GM23248 (cell line): Measurements from ENCODE around the gene PAPOLG. TPM values are rescaled to one million over a fixed set of nuclear protein-coding genes. Genes with fewer than 3 reads are reported as not detected.

Experiments
- DNase-seq: peaks from one replicate; pipeline ENCODE4 v3.0.0-alpha.2; 2015
- H2AFZ ChIP-seq: fragments of 200-600 bp; sonication (generic); 2 replicates; pipeline ENCODE4 v1.6.1; 2016; ENCODE audit warnings: antibody characterized with exemption
- H3F3A ChIP-seq: fragments of 200-600 bp; sonication (generic); 2 replicates; pipeline ENCODE4 v1.6.1; 2016; ENCODE audit warnings: mild to moderate bottlenecking, antibody characterized with exemption, mixed run types; ENCODE audit not compliant: insufficient read depth
- H3K27ac ChIP-seq: fragments of 200-600 bp; sonication (generic); 2 replicates; pipeline ENCODE4 v1.5.1; 2016; ENCODE audit warnings: mild to moderate bottlenecking
- H3K27me3 ChIP-seq: fragments of 200-600 bp; sonication (generic); replicated peaks from 2 replicates; pipeline ENCODE4 v1.6.1; 2016; ENCODE audit warnings: mild to moderate bottlenecking; ENCODE audit not compliant: insufficient read depth
- H3K36me3 ChIP-seq: fragments of 200-600 bp; sonication (generic); 2 replicates; pipeline ENCODE4 v1.6.1; 2016; ENCODE audit warnings: low read depth, mild to moderate bottlenecking
- H3K4me1 ChIP-seq: fragments of 200-600 bp; sonication (generic); 2 replicates; pipeline ENCODE4 v1.6.1; 2016; ENCODE audit warnings: mild to moderate bottlenecking; ENCODE audit not compliant: insufficient read depth
- H3K4me2 ChIP-seq: fragments of 200-600 bp; sonication (generic); one replicate; pipeline ENCODE4 v1.6.1; 2016; ENCODE audit warnings: mild to moderate bottlenecking; ENCODE audit not compliant: unreplicated experiment
- H3K4me3 ChIP-seq: fragments of 200-600 bp; sonication (generic); 2 replicates; pipeline ENCODE4 v1.5.1; 2016; ENCODE audit warnings: mild to moderate bottlenecking
- H3K79me2 ChIP-seq: fragments of 200-600 bp; sonication (generic); 2 replicates; pipeline ENCODE4 v1.6.1; 2016; ENCODE audit warnings: mild to moderate bottlenecking; ENCODE audit not compliant: insufficient read depth
- H3K9ac ChIP-seq: fragments of 200-600 bp; sonication (generic); 2 replicates; pipeline ENCODE4 v1.6.1; 2016; ENCODE audit warnings: mild to moderate bottlenecking
- H3K9me2 ChIP-seq: fragments of 200-600 bp; sonication (generic); 2 replicates; pipeline ENCODE4 v1.6.1; 2016; ENCODE audit warnings: mixed run types, mild to moderate bottlenecking, moderate library complexity; ENCODE audit not compliant: insufficient read depth
- H3K9me3 ChIP-seq: fragments of 200-600 bp; sonication (generic); one replicate; pipeline ENCODE4 v1.6.1; 2017; ENCODE audit warnings: low read depth
- H4K20me1 ChIP-seq: fragments of 200-600 bp; sonication (generic); 2 replicates; pipeline ENCODE4 v1.6.0; 2016; ENCODE audit not compliant: insufficient read depth
- EZH2 ChIP-seq: fragments of 200-600 bp; sonication (generic); IDR thresholded peaks from 2 replicates; pipeline ENCODE4 v1.6.1; 2018; ENCODE audit warnings: antibody characterized with exemption, mild to moderate bottlenecking; ENCODE audit not compliant: insufficient read depth, poor library complexity, severe bottlenecking
- EZH2phosphoT487 ChIP-seq: fragments of 200-600 bp; sonication (generic); IDR thresholded peaks from 2 replicates; pipeline ENCODE4 v1.6.1; 2018; ENCODE audit warnings: antibody characterized with exemption, moderate library complexity, mild to moderate bottlenecking, low read depth; ENCODE audit not compliant: insufficient read depth
- WGBS, 2 experiments: methylation state at CpG; one replicate each; pipeline ENCODE4 v1.1.6; 2015 to 2017; ENCODE audit warnings: low lambda C conversion rate in 2 of 2, low coverage in 1 of 2; ENCODE audit errors: missing lambda C conversion rate in 2 of 2; 5-methylcytosine and 5-hydroxymethylcytosine counted together
- in situ Hi-C: fragments of 300-500 bp; cut with MboI; formaldehyde crosslinking; loops from 2 replicates; pipeline ENCODE4 v1.15.0; 2020
- polyA plus RNA-seq: library from polyadenylated mRNA; unstranded; fragments of >200 nt; fragmentation: Nextera tagmentation; extraction: Ambion mirVana; gene quantifications from 2 replicates; pipeline ENCODE4 v1.2.1, GENCODE V29; 2016
- total RNA-seq: library from RNA; depleted of rRNA; stranded (reverse); fragments of >200 nt; shearing (Covaris generic); gene quantifications from 2 replicates; pipeline ENCODE4 v1.2.3, GENCODE V29; 2014

Gene PAPOLG
- total and polyA plus RNA-seq, 2 experiments from 2014 or later, result 8.2 to 10.9 TPM

DNA sequence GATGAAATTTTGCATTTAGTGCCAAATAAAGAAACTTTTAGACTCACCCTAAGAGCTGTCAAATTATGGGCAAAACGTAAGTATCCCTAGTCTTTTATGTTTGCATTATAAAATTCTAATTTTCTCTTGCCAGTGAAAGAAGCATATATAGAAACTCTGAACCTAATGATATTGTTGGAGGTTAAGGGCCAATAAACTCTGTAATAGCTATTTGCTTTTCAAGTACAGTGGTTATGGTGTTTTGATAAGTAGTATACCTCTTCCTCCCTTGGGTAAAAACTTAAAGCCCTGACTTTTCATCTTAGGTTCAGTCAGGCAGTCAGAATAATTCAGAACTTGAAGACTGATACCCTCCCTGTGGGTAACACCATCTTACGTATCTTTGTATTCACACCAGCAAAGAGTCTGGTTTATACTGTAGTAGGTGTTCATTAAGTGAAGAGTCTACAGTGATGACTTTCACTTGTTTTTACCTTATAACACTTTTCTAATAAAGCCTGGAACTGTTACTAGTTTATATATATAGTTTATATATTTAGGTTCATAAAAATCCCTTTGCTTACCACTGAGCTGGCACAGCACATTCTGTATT, 19.1 kb downstream of the PAPOLG start:
- H4K20me1 ChIP-seq, result no peaks in the 10 kb centered on the region
- TF ChIP-seq EZH2phosphoT487 (no peak), EZH2 (no peak)
- peaks cover 62% of the 10 kb centered on the region for H3K36me3 ChIP-seq
- no peaks in the 10 kb centered on the region for H3K27me3 ChIP-seq
- H3K9me2 ChIP-seq, result no peaks in the 10 kb centered on the region
- H3K9ac ChIP-seq, result no peak overlapping the region
- H2AFZ ChIP-seq, result no peak overlapping the region
- no peaks in the 10 kb centered on the region for H3K4me1 ChIP-seq
- H3K79me2 ChIP-seq, result no peaks in the 10 kb centered on the region
- H3F3A ChIP-seq, result no peaks in the 10 kb centered on the region
- H3K9me3 ChIP-seq, result no peaks in the 10 kb centered on the region
- no peak for DNase-seq
- WGBS, 2 experiments, result 96 to 98% methylated on average over 2 of the region's 2 CpGs
- no peak overlapping the region for H3K27ac ChIP-seq
- H3K4me3 ChIP-seq, result no peak overlapping the region
- no peak overlapping the region for H3K4me2 ChIP-seq
- in situ Hi-C loops, result no loop called here

DNA sequence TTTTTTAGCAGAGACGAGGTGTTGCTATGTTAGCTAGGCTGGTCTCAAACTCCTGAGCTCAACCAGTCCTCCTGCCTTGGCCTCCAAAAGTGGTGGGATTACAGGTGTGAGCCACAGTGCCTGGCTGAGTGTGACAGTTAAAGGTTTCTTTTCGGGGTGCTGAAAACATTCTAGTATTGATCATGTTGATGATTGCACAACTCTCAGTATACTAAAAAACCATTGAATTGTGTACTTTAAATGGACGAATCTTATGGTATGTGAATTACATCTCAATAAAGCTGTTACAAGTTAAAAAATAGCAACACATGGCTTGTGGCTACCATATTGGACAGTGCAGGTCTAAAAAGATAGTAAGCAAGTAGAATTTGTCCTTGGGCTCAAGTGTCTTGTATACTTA, 22.3 kb downstream of the PAPOLG start:
- WGBS, 2 experiments, result 97 to 99% methylated on average over 3 of the region's 3 CpGs
- Histone ChIP-seq H3K9me3 (no peaks in the 10 kb centered on the region), H3K79me2 (no peaks in the 10 kb centered on the region), H3K27ac (no peak overlapping the region), H3K9me2 (no peaks in the 10 kb centered on the region), H3K4me3 (no peak overlapping the region), H3K4me1 (no peaks in the 10 kb centered on the region), H3K27me3 (no peaks in the 10 kb centered on the region), H3K36me3 (peaks cover 53% of the 10 kb centered on the region), H3F3A (no peaks in the 10 kb centered on the region), H3K4me2 (no peak overlapping the region), H2AFZ (no peak overlapping the region), H3K9ac (no peak overlapping the region), H4K20me1 (no peaks in the 10 kb centered on the region)
- DNase-seq, result no peak
- TF ChIP-seq EZH2phosphoT487, result no peak
- no peak for TF ChIP-seq EZH2
- in situ Hi-C loops, result no loop called here

DNA sequence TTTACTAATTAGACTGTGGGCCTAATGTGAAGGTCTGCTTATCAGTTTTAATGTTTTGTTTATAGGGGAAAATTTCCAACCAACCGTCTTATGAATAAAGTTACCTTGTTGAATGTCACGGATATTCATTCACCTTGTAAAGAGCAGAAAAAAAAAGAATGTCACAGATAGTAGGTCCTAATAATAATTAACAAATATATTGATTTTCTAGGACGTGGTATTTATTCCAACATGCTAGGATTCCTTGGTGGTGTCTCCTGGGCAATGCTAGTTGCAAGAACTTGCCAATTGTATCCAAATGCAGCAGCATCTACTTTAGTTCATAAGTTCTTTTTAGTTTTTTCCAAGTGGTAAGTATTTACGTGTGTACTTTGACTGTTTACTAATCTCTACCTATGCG, 23.4 kb downstream of the PAPOLG start:
- no peaks in the 10 kb centered on the region for H4K20me1 ChIP-seq
- H3K79me2 ChIP-seq, result no peaks in the 10 kb centered on the region
- H2AFZ ChIP-seq, result no peak overlapping the region
- H3F3A ChIP-seq, result no peaks in the 10 kb centered on the region
- H3K27me3 ChIP-seq, result no peaks in the 10 kb centered on the region
- H3K4me3 ChIP-seq, result no peak overlapping the region
- no peak overlapping the region for H3K9ac ChIP-seq
- in situ Hi-C loops, result no loop called here
- H3K9me2 ChIP-seq, result no peaks in the 10 kb centered on the region
- H3K36me3 ChIP-seq, result peaks cover 48% of the 10 kb centered on the region
- no peak for DNase-seq
- H3K9me3 ChIP-seq, result no peaks in the 10 kb centered on the region
- H3K4me2 ChIP-seq, result no peak overlapping the region
- no peak for TF ChIP-seq EZH2phosphoT487
- H3K4me1 ChIP-seq, result no peaks in the 10 kb centered on the region
- no peak overlapping the region for H3K27ac ChIP-seq
- 93 to 94% methylated on average over 5 of the region's 5 CpGs for WGBS, 2 experiments

DNA sequence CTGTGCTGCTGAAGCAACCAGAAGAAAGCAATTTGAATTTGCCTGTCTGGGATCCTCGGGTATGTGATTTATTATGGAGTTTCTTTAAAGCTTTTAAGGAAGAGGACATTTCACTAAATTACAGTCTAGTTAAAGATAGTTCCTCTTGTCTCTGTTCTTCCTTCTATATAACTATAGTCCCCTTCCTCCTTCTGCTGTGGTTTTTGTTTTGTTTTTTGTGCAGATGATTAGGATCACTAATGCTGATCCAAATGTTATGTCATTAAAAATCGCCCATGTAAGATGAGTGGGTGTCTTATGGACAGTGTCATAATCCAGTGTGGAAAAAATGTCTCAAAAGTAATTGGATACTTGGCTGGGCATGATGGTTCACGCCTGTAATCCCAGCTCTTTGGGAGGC, 24.7 kb downstream of the PAPOLG start:
- Histone ChIP-seq H3K79me2 (no peaks in the 10 kb centered on the region), H2AFZ (no peak overlapping the region), H3K4me2 (no peak overlapping the region), H3K27me3 (no peaks in the 10 kb centered on the region), H3F3A (no peaks in the 10 kb centered on the region), H3K9ac (no peak overlapping the region), H3K4me3 (no peak overlapping the region), H3K27ac (no peak overlapping the region), H3K9me3 (no peaks in the 10 kb centered on the region), H3K4me1 (no peaks in the 10 kb centered on the region), H3K9me2 (no peaks in the 10 kb centered on the region), H4K20me1 (no peaks in the 10 kb centered on the region), H3K36me3 (peaks cover 40% of the 10 kb centered on the region)
- 82 to 85% methylated on average over 3 of the region's 3 CpGs for whole genome bisulfite sequencing, 2 experiments
- in situ Hi-C loops, result no loop called here
- TF ChIP-seq EZH2 (no peak), EZH2phosphoT487 (no peak)
- peak; percentile 9 for DNase-seq

DNA sequence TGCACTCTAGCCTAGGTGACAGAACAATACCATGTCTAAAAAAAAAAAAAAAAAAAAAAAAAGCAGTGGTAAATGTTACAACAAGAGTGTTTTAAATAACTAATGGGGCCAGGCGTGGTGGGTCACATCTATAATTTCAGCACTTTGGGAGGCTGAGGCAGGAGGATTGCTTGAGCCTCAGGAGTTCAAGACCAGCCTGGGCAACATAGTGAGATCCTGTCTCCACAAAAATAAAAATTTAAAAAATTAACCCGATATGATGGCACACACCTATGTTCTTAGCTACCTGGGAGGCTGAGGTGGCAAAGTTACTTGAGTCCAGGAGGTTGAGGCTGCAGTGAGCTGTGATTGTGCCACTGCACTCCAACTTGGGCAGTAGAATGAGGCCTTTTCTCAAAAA, 37.1 kb downstream of the PAPOLG start:
- no peaks in the 10 kb centered on the region for H3K9me2 ChIP-seq
- H3K79me2 ChIP-seq, result no peaks in the 10 kb centered on the region
- no peaks in the 10 kb centered on the region for H3K27me3 ChIP-seq
- H2AFZ ChIP-seq, result no peak overlapping the region
- no peak for TF ChIP-seq EZH2
- TF ChIP-seq EZH2phosphoT487, result no peak
- no peaks in the 10 kb centered on the region for H4K20me1 ChIP-seq
- in situ Hi-C loops, result loop anchor here (10.0 kb wide), 1 partner anchor 202 kb away; no protein-coding TSS in a partner anchor
- no peak overlapping the region for H3K4me3 ChIP-seq
- H3K9me3 ChIP-seq, result no peaks in the 10 kb centered on the region
- H3K4me1 ChIP-seq, result 0 out of 2 replicates have a peak, but pooled peaks cover 5% of the 10 kb centered on the region
- peaks cover 43% of the 10 kb centered on the region for H3K36me3 ChIP-seq
- no peak overlapping the region for H3K4me2 ChIP-seq
- no peak for DNase-seq
- WGBS, 2 experiments, result 90% methylated on average over 2 of the region's 2 CpGs
- H3F3A ChIP-seq, result no peaks in the 10 kb centered on the region
- no peak overlapping the region for H3K9ac ChIP-seq
- no peak overlapping the region for H3K27ac ChIP-seq
